ENCODE measurements around the gene SNTG2.

The SNTG2 gene

DNA sequence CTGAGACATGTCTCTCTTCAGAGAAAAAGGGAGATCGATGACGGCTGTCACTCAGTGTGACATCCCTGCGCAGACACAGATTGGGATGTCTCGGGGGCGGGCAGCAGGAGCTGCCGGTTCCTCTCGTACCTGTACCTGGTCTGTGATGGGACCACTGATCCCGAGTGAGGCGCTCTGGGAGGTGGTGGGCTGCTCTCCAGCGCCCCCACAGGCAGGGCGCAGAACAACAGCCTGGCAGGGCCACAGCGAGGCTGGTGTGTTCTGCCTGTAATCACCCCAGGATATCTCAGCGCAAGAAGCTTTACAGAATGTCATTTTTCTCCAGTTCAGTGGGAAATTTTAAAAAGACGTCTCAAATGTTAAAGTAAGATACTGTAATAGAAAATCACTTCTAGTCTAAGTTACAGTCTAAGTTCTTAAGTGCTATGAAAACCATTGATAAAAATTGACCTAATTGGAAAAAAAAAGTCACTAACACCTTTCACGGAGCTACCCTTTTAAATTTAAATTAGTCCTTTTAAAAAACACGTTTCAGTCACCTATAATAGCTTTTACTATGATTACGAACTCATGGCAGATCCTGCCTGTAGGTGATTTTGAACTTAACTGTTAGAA lies 189.8 kb downstream of the SNTG2 start:
- DNase-seq (ENCODE audit: low read depth, low spot score), result no peak

DNA sequence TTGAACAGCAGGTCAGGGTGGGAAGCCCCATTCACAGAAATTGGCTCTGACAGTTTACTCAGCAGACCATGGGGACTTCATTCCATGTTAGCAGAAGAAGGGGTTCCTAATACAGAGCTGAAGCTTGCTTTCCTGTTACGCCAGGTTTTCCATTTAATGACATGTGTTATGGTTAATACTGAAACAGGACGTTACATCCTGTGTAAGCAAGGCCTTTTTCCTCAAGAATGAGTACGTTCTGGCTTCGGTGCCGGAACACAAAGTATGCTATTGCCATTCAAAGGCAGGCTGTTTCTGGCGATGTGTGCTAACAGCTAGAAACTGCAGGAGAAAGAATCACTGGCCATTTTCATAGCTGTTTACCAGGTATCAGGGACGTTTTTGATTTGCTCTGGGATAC lies 190.4 kb downstream of the SNTG2 start:
- DNase-seq (ENCODE audit: low read depth, low spot score), result no peak

DNA sequence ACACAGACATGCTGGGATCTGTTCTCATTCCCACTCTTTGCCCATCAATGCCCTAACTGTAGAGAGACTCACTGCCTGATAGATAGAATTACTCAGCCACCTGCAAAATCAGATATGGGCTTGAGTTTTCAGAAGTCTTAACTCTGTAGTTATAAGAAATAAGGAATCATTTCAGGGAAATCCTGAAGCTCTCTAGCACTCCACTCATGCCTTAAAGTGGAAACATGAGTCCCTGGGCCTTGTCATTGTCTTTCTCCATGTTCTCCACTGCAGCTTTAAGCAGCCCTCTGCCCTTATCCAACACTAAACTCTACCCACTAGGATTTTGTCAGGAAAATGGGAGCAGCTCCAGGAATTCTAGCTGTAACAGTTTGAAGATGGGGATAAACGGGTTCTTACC lies 192.5 kb downstream of the SNTG2 start:
- no peak for DNase-seq (ENCODE audit: low read depth, low spot score)

DNA sequence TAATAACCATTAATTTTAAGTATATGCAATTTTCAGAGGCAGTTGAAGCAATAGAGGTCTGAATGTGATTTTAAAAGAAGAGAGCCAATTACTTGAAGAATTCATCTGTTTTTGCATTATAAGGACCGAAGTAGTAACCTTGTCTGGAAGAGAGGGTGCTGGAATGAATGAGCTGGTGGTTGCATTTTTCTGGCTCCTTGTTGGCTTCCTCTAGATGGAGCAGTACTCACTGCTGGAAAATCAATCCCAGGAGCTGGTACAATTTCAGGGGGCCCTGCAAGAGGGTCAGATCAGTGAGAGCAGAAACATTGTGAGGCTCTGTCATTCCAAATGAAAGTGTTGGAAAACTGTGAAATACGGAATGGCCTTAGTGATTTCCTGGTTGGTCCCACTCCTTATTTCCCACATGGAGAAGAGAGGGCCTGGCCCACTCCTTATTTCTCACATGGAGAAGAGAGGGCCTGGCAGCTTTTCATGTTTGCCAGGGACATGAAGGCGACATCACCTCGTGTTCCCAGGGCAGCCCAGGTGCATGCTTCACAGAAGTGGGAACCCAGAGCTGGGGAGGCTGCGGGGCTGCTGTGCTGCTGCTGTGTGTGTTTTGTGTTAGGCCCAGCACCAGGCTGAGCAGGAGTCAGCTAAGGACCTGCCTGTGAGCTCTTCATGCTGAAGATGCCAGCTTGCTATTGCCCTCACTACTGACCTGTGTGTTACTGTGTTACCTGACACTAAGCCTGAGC lies 197.4 kb downstream of the SNTG2 start:
- no peak for DNase-seq (ENCODE audit: low read depth, low spot score)

DNA sequence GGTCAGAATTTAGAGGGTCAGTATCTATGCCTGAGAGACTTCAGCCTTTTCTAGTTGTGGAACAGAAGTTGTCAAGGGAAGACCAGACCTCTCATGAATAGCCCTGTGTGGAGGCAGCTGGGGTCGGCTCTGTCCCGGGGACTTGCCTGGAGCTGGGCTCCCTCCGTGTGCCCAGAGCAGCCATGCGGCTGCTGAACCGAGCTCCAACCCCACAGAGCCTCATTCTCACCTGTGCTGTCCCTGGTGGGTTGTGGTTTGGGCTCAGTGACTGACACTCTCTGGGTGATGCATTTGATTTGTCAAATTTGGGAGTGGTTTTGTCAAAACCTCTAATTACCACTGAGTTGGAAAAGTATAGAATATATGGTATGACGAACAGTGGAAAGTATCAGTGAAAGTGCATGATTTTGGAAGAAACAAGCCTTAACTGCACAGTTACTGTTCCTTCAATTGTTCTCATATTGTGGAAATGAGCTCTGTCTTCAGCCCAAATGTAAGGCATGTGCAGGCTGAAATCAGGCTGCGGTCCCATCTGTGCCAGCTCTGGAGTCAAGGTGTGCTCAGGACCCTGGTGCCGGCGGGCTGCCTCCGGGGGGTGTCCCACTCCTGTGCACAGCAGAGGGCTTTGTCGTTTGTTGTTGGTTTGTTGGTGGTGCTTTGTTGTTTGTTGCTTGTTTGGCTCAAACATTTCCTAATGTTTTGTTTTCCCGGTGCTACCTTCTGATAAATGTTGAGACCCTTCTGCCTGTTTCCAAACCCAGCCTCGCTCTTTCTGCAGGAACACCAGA lies 200.3 kb downstream of the SNTG2 start:
- DNase-seq (ENCODE audit: low read depth, low spot score), result no peak

DNA sequence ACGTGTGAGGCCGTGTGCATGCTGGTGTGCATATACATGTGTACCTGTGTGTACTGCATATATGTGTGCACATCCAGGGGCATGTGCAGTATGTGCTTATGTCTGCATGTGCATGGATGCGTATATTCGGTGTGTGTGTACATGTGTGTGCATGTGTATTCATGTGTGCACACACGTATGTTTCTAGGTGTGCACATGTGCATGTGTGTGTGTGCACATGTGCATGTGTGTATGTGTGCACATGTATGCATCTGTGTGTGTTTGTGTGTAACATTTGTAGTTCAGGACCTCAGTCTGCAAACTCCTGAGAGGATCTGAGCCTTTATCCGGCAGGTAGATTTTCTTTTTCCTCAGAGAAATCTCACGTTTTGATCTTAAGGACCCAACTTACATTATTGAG lies 201.7 kb downstream of the SNTG2 start:
- DNase-seq (ENCODE audit: low read depth, low spot score), result no peak

DNA sequence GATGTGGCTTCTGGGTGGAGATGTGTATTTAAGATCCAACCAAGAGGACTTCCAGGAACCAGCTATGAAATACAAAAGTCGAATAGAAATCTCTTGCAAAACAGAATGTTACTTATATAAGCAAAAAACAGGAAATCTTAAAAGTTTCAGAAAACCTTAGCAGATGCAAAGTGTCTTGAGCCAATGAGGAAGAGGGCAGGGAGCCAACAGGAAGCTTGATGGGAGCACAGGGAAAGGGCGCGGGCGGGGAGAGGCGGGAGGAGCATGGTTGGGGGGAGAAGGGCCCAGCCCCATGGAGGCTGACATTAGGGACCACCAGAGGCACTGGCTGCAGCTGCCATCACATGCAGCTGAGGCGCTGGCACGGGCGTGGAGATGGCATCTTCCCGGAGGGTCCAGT lies 203.3 kb downstream of the SNTG2 start:
- DNase-seq (ENCODE audit: low read depth, low spot score), result no peak

DNA sequence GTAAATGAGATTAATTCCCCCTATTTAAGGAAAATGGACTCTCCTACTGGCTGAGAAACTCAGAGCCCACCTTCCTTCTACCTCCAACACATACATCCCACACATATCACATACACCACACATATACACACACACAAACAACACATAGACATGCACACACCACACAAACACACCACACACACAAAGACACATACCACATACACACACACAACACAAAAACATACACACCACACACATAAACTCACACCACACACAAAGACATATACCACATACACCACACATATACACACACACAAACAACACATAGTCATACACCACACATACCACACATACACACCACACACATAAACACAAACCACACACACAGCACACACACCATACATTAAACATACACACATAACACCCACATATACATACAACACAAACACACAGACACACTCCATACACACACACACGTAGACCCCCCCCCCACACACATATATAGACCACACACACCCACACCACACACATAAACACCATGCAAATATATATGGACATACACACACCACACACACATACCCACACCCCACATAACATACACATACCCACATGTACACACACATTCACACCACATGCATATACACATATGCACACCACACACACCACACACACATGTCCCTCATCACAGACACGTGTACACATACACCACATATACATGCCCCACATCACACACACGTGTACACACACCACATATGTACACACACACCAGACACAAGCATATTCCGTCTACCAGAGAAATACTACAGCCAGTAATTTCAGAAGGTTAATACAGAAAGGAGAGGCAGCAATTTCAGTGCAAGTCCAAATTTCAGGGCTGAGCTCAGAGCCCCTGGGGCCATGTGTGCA lies 204.3 kb downstream of the SNTG2 start:
- DNase-seq (ENCODE audit: low read depth, low spot score), result no peak

DNA sequence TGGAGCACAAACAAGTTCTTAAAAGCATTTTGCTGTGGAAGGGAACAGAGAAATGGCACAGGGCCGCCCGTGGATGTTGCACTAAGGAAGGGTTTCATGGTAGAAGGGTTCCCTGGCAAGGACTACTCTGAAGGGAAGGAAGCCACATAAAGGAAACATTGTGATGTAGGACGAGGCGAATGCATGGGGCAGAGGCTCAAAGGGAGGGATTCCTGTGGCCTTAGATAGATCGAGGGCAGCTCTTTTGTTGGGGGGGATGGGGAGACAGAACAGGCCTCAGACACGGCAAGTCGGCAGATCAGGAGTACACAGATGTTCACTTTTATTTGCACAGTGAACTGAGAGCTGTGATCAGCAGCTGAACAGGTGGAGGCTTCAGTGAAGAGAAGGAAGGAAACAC lies 205.4 kb downstream of the SNTG2 start:
- DNase-seq (ENCODE audit: low read depth, low spot score), result no peak

DNA sequence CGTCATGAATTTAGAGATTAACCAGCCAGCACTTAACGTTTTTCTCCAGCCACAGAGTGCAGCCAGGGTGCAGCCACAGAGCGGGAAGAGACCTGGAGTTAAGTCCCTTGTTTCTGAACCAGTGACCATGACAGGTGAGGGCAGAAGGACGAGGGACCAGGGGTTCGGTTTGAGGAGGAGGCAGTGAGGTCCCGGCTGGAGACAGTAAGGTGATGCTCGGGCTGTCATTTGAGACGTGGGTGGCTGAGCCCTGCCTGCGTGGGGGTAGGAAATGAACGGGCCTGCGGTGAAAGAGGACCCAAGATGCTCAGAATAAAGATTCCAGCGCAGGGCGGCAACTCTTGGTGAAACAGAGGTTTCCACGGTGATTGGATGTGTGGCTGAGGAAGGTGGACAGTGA lies 205.9 kb downstream of the SNTG2 start:
- DNase-seq (ENCODE audit: low read depth, low spot score), result no peak

DNA sequence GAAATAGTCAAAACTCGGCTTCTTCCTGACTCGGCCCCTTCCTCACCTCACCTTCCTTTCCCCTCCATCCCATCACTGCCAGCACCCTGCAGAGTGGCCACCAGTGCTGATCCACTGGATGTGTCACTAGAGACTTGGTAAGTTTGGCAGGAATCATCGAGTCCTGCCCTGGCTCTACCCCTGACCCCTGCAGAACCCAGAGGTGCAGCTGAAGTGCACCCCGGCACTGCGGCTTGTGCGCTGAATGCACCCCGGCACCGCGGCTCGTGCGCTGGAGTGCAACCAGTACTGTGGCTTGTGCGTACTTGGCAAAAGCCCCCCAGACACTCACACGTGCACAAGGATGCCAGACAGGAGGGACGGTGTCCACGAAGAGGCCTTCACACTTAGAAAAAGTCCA lies 206.5 kb downstream of the SNTG2 start:
- DNase-seq (ENCODE audit: low read depth, low spot score), result no peak

DNA sequence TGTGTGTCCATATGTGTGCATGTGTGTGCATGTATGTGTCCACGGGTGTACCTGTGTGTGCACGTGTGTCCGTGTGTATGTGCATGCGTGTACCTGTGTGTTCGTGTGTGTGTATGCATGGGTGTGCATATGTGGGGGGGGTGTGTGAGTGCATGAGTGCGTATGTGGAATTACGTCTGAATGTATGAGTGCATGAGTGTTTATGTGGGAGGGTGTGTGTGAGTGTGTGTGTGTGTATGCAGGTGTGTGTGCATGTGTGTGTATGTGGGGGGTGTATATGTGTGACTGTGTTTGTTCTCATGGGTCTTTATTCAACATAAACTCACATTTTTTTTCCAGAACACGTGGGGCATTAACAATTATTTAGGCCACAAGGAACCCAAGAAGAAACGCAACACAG lies 208.4 kb downstream of the SNTG2 start:
- DNase-seq (ENCODE audit: low read depth, low spot score), result no peak

DNA sequence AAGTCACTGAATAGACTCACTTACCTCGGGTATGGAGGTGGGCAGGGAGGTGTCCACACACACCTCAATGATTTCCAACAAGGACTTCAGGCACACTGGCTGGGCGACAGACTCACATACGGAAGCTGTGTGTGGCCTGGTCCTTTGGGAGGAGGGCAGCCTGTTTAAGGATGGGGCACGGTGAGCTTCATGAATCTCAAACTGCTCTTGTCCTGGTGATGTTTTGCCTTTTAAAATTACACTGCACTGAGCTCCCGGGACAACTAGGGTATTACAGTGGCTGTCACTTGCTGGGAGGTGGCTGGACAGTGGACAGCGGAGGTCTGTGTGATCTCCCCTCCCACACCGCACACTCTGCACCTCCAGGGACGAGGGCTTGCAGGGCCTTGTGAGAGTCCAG lies 211.6 kb downstream of the SNTG2 start:
- DNase-seq (ENCODE audit: low read depth, low spot score), result no peak

DNA sequence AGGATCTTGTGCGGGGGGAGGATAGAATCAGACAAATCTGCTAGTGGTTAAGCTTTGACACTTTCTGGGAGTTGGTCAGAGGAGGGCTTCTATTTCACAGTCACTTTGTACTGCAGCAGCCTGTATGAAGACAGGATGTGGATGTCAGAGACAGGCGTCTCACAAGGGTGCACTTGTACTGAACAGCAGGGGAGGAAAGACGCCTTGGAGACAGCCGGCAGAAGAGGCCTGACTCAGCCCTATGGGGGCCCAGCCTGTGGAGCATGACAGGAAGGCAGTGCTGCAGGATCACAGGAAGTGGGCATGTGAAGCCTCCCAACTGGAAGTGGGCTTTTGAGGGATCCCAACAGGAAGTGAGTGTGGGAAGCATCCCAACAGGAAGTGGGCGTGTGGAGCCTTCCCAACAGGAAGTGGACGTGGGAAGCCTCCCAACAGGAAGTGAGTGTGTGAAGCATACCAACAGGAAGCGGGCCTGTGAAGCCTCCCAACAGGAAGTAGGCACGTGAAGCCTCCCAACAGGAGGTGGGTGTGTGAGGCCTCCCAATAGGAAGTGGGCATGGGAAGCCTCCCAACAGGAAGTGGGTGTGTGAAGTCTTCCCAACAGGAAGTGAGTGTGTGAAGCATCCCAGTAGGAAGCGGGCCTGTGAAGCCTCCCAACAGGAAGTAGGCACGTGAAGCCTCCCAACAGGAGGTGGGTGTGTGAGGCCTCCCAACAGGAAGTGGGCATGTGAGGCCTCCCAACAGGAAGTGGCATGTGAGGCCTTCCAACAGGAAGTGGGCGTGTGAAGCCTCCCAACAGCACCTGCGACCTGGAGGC lies 212.3 kb downstream of the SNTG2 start:
- DNase-seq (ENCODE audit: low read depth, low spot score), result no peak

DNA sequence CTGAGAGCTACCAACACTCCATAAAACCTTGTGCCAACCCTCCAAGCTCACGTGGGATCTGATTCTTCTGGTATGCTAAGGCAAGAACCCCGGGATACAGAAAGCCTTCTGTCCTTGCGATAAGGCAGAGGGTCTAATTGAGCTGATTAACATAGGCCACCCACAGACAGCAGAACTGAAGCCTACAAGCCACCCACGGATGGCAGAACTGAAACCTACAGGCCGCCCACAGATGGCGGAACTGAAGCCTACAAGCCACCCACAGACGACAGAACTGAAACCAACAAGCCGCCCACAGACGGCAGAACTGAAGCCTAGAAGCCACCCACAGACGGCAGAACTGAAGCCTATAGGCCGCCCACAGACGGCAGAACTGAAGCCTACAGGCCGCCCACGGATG lies 216.3 kb downstream of the SNTG2 start:
- DNase-seq (ENCODE audit: low read depth, low spot score), result no peak

DNA sequence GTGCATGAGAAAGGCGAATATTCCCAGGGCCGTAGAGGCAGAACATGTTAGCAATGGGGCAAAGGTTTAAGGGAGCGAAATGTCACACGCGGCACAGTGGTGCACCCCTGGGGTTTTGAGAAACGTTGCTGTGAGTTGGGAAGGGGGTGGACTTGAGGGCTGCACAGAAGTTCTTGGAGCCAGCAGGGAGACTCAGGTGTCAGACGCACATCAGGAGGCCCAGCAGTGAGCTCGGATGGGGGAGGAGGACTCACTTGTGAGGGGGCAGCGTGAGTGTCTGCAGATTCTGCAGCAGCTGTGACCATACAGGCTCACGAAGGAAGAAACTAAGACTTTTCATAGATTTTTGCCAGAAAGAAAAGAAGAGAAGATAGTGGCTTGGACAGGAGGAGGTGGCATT lies 218.2 kb downstream of the SNTG2 start:
- DNase-seq (ENCODE audit: low read depth, low spot score), result no peak

DNA sequence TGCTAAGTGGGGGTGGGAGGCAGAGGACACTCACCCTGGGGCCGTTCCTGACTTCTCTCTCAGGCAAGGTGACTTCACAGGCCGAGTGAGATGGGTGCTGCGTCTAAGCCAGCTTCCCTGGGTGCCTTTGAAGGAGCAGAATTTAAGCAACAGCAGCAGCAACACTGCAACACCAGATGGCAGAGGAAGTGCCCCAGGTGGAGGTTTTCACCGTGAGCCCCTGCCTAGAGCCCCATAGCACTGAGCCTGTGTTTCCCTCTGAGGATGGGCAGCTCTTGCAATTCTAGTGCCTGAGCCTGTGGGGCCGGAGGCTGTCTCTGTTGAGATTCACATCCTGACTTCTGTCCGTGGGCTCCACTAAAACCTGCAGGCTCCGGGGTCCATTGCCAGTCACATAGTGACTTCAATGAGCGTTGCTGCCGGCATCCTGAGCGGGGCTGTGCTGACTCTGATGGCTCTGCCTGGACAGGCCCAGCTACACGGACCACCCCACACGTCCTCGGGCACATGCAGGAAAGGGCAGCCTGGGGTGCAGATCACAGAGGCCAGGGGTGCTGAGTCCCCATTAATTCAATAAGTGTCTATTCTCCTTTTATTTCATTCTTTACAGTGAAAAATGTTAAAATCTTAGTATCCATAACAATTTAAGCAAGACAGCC lies 218.8 kb downstream of the SNTG2 start:
- no peak for DNase-seq (ENCODE audit: low read depth, low spot score)

DNA sequence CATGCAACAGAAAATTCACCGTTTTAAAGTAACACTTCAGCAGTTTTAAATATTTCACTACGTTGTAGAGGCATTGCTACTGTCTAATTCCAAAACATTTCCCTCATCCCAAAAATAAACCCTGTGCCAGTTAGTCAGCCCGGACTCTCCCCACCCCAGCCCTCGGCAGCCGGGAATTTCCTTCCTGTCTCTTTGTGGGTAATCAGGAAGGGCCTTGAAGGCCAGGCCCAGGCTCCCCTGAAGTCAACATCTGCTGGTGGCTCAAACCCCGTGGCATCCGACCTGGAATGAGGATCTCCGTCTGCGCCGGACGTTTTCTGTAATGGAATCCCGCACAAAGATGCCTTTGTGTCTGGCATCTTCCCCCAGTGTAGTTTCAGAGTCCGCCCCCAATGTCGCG lies 219.6 kb downstream of the SNTG2 start:
- no peak for DNase-seq (ENCODE audit: low read depth, low spot score)

DNA sequence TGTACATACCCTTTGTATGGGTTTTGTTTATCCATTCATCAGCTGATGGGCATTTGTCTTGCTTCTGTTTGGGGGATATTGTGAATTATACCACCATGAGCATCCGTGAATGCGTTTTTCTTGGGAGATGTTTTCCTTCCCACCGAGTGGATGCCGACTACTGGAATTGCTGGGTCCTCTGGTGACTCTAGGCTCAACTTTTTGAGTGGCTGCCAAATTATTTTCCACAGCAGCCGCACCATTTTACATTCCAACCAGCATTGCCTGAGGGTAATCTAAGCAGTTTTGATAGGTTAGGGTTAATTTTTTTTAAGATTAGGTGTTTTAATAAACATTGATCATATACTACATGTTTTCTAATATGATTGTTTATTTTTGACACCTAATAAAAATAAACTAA lies 220.1 kb downstream of the SNTG2 start:
- DNase-seq (ENCODE audit: low read depth, low spot score), result no peak

DNA sequence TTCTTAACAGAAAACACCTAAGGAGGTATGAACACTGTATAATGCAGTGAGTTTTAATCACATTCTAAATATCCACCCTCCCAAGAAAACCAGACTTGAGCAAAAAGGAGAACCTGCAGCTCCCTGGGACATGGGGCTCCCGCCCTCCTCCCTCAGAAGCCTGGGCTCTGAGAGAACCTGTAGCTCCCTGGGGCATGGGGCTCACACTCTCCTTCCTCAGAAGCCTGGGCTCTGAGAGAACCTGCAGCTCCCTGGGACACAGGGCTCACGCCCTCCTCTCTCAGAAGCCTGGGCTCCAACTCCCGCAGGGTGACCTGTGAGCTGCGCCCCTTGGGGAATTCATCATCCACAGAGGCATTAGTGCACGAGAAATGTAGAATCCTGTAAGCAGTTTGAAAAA lies 222.9 kb downstream of the SNTG2 start:
- DNase-seq (ENCODE audit: low read depth, low spot score), result no peak

DNA sequence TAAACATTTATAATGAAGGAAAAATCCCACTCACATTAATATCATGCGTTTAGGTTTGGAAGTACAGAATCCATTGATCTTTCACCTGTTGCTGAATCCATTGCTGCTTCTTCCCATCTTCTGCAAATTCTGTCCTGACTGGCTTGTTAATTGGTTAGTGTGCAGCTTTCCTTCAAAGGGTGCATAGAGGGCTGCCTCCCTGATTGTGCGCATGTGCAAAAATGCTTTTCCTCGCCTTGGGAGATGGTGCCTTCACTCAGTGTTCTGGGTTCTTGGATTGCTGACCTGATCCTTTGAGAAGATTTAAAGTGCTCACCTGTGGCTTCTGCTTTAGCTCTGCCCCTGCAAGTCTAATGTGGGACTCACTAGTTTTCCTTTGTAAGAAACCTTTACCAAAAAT lies 231.2 kb downstream of the SNTG2 start:
- no peak for DNase-seq (ENCODE audit: low read depth, low spot score)

Measured in activated naive CD8-positive, alpha-beta T cell treated with anti-CD3 and anti-CD28 coated beads, Interleukin-2, amount 50 U/mL, for 16 hours (primary cell).